Measurements from ENCODE around the gene TOM1. TPM values are rescaled to one million over a fixed set of nuclear protein-coding genes. Genes with fewer than 3 reads are reported as not detected.

TOM1 gene
- total and polyA plus RNA-seq, 2 donors (not counting 1 experiment from before 2014, with no cell fraction given): 25.3 to 53.2 TPM

DNA sequence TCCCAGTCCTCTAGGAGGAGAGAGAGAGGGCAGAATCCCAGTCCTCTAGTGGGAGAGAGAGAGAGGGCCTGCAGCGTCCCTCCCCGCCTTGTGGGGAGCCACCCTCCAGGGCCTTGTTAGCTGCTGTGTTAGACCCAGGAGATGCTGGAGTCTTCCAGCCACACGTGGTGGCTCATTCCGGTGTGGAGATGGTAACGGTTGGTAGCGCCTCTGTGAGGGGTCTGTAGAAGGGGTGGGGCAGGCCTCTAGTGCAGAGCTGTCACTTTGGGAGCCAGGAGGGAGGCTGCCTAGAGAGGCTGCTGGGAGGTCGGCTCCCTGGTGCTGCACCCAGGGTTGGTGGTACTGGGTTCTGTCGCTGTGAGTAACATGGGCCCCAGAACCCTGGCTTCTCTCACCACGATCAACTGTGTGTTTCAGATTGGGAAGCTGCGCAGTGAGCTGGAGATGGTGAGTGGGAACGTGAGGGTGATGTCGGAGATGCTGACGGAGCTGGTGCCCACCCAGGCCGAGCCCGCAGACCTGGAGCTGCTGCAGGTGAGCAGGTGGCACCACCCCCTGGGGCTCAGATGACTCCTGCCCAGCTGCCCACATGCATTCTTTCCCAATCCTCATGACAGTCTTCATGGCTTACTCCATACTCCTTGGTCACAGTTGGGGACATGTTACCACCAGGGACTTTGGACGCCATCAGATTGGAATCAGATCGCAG, 27.3 kb downstream of the TOM1 start:
- Histone ChIP-seq H3K4me2 (replicated peaks; ENCODE audit: low read depth, low read length, poor library complexity, severe bottlenecking) (no peak overlapping the region), H2AFZ (ENCODE audit: insufficient read depth, low read depth, low read length, poor library complexity, severe bottlenecking) (no peak overlapping the region), H3K4me3 (ENCODE audit: control extremely low read depth in 1 of 5, extremely low read depth in 1 of 5, insufficient read depth in 1 of 5, low read depth in 2 of 5, low read length in 4 of 5) (no peak overlapping the region), H3K4me1 (ENCODE audit: control insufficient read depth in 2 of 2, insufficient read depth in 2 of 2, low read length in 2 of 2) (peaks cover 20 to 27% of the 10 kb centered on the region in 2 donors), H3K36me3 (replicated peaks in 1 of 2; ENCODE audit: control extremely low read depth in 1 of 2, control insufficient read depth in 1 of 2, extremely low read depth in 1 of 2, insufficient read depth in 2 of 2, low read length in 1 of 2) (peaks cover 0 to 64% of the 10 kb centered on the region in 2 experiments), H4K20me1 (ENCODE audit: control insufficient read depth, insufficient read depth, low read length, poor library complexity, severe bottlenecking) (no peaks in the 10 kb centered on the region), H3K79me2 (ENCODE audit: control insufficient read depth, insufficient read depth, low read length) (no peaks in the 10 kb centered on the region), H3K9ac (ENCODE audit: low read length) (no peak overlapping the region), H3K9me3 (ENCODE audit: control extremely low read depth in 1 of 3, control insufficient read depth in 2 of 3, insufficient read depth in 1 of 3, low read length in 2 of 3) (peaks cover 0 to 3% (median 0%) of the 10 kb centered on the region in 3 donors), H3K27ac (ENCODE audit: low read length in 2 of 2) (no peak overlapping the region), H3K27me3 (replicated peaks in 1 of 4; ENCODE audit: control extremely low read depth in 1 of 4, control insufficient read depth in 3 of 4, insufficient read depth in 4 of 4, low read length in 3 of 4) (no peaks in the 10 kb centered on the region)
- TF ChIP-seq, protein P1, sequence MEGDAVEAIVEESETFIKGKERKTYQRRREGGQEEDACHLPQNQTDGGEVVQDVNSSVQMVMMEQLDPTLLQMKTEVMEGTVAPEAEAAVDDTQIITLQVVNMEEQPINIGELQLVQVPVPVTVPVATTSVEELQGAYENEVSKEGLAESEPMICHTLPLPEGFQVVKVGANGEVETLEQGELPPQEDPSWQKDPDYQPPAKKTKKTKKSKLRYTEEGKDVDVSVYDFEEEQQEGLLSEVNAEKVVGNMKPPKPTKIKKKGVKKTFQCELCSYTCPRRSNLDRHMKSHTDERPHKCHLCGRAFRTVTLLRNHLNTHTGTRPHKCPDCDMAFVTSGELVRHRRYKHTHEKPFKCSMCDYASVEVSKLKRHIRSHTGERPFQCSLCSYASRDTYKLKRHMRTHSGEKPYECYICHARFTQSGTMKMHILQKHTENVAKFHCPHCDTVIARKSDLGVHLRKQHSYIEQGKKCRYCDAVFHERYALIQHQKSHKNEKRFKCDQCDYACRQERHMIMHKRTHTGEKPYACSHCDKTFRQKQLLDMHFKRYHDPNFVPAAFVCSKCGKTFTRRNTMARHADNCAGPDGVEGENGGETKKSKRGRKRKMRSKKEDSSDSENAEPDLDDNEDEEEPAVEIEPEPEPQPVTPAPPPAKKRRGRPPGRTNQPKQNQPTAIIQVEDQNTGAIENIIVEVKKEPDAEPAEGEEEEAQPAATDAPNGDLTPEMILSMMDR (IDR thresholded peaks at IDR 0.05): no peak
- TF ChIP-seq EZH2 (IDR thresholded peaks at IDR 0.05; ENCODE audit: borderline replicate concordance, insufficient read depth, low read depth, low read length, poor library complexity, severe bottlenecking): no peak
- 96% methylated on average over 16 of the region's 17 CpGs for WGBS (ENCODE audit: insufficient coverage)
- Mint-ChIP-seq H3K4me3 (no peak overlapping the region), H3K27ac (no peak overlapping the region), H3K4me1 (peaks cover 24% of the 10 kb centered on the region), H3K9me3 (ENCODE audit: insufficient read depth) (no peaks in the 10 kb centered on the region), H3K27me3 (no peaks in the 10 kb centered on the region)
- DNase-seq (no peak), ATAC-seq (ENCODE audit: low read depth) (no peak)
- ChIA-PET CTCF (interaction anchor here (0.6 kb wide), 1 partner anchor 337 kb away, joined by 5 read pairs; no protein-coding TSS in a partner anchor), POLR2A (no interaction called here)
- intact Hi-C loops (cut with micrococcal nuclease): no loop called here

Data from B cell (primary cell).